Fibroblast of skin of abdomen (primary cell): Measurements from ENCODE around the gene NDUFB2.
"Not testable (repeated sequence)": the region's sequence is repeated elsewhere in the genome, so short reads cannot be mapped to it uniquely, and the experiment has no call there.

ENCODE experiments used
- DNase-seq: peaks from one replicate; pipeline ENCODE4 v3.0.0-alpha.2; 2013

NDUFB2 gene

GRCh38 chr7:140691376-140692045 lies 5.0 kb upstream of the NDUFB2 start:
- DNase-seq, result no peak

- not testable (repeated sequence) for DNase-seq
These were observed 2.7 kb upstream of the NDUFB2 start for GRCh38 chr7:140693849-140694248.

- no peak for DNase-seq
These were observed 1.9 kb upstream of the NDUFB2 start for GRCh38 chr7:140694592-140694991.

- no peak for DNase-seq
These were observed 1.1 kb upstream of the NDUFB2 start for GRCh38 chr7:140695381-140695780.

DNA sequence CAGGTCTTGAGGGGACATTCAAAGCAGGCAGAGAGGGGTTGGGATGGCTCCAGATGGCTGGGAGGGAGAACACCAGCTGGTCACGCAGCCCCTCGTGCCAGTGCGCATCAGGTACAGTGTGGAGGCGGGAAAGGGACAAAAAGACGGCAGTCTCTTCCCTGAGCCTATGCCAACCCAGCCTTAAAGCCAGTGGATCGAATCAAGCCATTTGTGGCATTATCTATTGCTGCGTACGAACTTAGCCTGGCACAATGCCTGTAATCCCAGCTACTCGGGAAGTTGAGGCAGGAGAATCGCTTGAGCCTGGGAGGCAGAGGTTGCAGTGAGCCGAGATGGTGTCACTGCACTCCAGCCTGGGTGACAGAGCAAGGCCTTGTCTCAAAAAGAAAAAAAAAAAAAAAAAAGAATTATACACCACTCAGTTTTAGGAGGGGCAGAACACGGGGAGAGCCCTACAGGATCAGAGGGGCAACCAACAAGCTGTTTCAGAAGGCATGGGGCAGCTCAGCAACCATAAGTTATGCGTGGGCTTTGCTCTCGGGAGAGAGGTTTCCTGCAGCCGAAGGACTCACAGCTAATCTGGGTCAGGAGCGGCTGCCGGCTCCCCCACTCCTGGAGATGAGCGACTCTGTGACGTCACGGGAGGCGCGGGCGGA lies 356 bp upstream of the NDUFB2 start:
- peak; percentile 93 for DNase-seq

DNA sequence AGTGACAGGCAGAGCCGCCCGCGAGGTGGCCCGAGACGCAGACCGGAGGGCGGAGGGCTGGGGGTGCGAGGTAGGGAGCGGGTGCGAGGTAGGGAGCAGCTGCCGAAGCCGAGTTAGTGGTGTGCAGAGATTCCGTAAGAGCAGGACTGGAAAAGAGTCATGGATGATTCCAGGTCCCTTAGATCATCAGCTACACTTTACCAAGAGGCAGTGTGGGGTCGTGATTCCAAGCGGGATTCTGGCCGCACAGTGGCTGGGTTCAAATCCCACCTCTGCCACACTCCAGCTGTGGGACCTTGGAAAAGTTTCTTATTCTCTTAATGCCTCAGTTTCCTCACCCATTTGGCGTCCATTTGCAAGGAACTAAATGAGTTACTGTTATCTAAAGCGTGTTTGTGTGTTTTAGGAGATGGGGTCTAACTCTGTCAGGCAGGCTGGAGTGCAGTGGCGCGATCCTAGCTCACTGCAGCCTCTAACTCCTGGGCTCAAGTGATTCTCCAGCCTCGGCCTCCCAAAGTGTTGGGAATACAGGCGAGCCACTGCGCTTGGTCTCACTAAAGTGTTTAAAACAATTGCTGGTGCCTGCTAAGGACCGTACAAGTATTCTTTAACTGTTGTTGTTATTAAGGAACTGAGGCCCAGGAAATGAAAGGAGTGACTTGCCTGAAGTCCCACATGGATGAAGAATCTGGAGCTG lies 1.1 kb downstream of the NDUFB2 start:
- DNase-seq, result peak; percentile 46

GRCh38 chr7:140698477-140698876 lies 2.0 kb downstream of the NDUFB2 start:
- no peak for DNase-seq

DNA sequence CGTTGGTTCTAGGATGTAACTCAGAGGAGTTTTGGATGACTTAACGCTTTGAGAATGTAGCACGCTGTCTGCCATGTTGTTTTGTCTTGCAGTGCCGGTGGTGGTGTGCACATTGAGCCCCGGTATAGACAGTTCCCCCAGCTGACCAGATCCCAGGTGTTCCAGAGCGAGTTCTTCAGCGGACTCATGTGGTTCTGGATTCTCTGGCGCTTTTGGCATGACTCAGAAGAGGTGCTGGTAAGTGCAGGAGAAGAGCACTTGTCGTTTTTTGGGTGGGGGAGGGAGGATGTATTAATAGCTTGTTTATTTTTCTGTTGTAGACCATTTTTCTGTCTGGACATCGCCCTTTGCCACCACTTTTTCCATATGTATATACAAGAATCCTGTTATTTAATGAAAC lies 6.3 kb downstream of the NDUFB2 start:
- DNase-seq, result no peak

- DNase-seq, result no peak
These were observed 7.7 kb downstream of the NDUFB2 start for GRCh38 chr7:140704205-140704604.

- DNase-seq, result no peak
These were observed 10.6 kb downstream of the NDUFB2 start for GRCh38 chr7:140707132-140707531.

DNA sequence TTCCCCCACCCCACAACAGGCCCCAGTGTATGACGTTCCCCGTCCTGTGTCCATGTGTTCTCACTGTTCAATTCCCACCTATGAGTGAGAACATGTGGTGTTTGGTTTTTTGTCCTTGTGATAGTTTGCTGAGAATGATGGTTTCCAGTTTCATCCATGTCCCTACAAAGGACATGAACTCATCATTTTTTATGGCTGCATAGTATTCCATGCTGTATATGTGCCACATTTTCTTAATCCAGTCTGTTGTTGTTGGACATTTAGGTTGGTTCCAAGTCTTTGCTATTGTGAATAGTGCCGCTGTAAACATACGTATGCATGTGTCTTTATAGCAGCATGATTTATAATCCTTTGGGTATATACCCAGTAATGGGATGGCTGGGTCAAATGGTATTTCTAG lies 12.3 kb downstream of the NDUFB2 start:
- not testable (repeated sequence) for DNase-seq

DNA sequence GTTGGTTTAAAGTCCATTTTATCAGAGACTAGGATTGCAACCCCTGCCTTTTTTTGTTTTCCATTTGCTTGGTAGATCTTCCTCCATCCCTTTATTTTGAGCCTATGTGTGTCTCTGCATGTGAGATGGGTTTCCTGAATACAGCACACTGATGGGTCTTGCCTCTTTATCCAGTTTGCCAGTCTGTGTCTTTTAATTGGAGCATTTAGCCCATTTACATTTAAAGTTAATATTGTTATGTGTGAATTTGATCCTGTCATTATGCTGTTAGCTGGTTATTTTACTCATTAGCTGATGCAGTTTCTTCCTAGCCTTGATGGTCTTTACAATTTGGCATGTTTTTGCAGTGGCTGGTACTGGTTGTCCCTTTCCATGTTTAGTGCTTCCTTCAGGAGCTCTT lies 15.9 kb downstream of the NDUFB2 start:
- DNase-seq, result not testable (repeated sequence)

DNA sequence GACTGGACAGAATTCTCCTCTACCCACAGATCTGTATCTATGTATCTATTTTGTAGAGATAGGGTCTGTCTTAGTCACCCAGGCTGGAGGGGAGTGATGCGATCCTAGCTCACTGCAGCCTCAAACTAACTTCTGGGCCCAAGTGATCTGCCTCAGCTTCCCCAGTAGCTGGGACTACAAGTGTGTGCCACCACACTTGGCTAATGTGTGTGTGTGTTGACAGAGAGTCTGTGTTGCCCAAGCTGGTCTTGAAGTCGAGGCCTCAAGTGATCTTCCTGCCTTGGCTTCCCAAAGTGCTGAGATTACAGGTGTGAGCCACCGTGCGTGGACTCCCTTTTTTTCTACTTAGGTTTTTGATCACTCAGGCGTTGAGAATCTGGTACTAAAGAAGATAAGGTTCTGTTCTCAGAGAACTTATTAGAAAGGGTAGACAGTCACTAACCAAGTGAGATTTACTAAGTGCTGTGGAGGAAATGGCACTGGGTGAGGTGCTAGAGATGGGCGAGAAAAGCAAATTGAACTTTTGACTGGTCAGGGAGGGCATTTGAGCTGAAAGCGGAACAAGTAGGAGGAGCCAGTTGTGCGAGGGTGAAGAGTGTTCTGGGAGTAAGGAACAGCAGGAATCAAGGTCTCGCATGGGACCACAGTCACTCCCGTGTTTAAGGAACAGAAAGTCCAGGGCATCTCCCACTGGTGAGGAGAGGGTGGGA lies 18.0 kb downstream of the NDUFB2 start:
- DNase-seq, result no peak

GRCh38 chr7:140719721-140720120 lies 23.2 kb downstream of the NDUFB2 start:
- peak; percentile 5 for DNase-seq

- no peak for DNase-seq
These were observed 25.7 kb downstream of the NDUFB2 start for GRCh38 chr7:140722254-140722653.

- no peak for DNase-seq
These were observed 26.5 kb downstream of the NDUFB2 start for GRCh38 chr7:140723006-140723405.

DNA sequence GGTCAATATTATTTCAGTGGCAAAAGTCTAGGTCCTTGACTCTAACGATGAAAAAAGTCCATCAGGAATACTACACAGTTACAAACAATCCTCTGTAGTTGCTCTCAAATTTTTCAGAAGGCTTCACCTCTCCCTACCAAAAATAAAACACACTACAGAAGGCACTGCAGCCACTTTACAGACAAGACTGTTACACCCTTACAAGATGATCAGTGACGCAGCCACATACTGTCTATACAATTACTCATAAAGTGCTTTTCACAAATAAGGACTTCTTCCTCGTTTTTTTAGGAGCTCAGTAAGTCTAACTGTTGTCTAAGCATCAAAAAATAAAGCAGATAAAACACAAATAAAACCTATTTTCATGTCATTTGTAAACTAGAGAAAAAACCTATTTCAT lies 27.1 kb downstream of the NDUFB2 start:
- DNase-seq, result no peak

DNA sequence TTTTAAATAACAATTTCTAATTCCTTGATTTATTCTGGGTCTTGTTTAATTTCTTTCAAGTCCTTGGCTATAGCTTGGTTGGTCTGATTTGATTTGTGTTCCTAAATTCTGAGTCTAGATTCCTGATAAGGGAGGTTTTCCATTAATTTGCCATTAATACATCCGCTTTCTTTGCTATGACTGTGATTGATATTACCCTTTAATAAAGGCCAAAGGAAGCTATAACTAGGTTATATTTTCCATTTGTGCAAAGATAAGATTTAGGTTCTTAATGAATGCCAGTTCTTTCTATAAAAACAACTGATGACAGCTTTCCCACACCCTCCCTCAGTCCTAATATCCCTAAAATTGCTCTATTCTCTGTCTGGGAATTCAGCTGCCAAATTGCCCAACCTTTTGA lies 28.2 kb downstream of the NDUFB2 start:
- DNase-seq, result no peak

DNA sequence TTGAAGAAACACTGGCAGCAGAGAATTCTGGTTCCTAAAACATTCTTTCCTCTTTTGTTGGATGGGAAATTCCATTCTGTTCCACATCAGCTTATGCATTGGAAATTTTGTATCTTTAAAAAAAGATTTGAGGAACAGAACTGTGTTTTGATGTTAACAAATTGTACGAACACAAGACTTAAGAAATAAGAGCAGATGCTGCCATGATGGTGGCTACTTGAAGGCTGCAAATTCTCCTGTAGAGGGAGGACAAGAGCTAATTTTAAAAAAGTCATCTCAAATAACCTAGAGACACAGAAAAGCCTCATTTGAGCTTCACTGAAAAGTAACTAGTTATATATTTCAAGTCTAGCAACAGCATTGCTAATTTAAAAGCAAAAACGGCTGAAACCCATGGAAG lies 29.8 kb downstream of the NDUFB2 start:
- DNase-seq, result peak; percentile 5

- DNase-seq, result no peak
These were observed 35.9 kb downstream of the NDUFB2 start for GRCh38 chr7:140732416-140732815.

DNA sequence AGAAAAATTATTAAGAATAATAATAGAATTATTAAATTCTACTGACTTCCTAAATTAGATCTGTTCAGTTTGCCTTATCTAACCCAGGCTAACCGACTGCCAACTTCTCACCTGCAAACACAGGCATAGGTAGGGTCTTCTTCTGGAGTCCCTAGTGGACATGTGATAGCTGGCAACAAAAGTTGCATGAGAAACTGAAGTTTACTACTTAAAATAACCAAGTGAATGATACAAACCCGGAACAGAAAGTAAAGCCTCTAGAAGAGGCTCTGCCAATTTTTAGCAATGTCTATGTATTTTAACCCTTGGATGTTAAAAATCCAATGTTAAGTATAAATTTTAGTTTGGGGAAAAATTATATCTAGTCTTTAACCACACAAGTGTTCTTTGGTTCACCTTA lies 37.6 kb downstream of the NDUFB2 start:
- no peak for DNase-seq

- no peak for DNase-seq
These were observed 38.2 kb downstream of the NDUFB2 start for GRCh38 chr7:140734729-140735128.

DNA sequence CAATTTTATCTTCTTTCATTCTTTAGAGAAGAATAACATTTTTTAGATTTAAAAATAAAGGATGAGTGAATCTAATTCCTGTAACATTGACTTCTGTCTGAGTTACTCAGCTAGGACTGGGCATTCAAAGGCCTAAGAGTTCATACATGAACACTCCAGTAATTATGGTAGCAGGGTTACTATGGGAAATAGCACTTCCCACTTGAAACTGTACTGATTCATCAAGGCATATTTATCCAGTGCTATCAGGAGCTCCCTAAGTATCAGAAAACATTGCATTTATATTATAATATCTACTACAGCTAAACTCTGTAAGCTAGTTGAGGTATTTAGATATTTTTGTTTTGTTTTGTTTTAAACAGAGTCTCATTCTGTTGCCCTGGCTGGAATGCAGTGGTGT lies 41.8 kb downstream of the NDUFB2 start:
- DNase-seq, result no peak
